Measurements from ENCODE around the gene OVCA2.

The OVCA2 gene

DNA sequence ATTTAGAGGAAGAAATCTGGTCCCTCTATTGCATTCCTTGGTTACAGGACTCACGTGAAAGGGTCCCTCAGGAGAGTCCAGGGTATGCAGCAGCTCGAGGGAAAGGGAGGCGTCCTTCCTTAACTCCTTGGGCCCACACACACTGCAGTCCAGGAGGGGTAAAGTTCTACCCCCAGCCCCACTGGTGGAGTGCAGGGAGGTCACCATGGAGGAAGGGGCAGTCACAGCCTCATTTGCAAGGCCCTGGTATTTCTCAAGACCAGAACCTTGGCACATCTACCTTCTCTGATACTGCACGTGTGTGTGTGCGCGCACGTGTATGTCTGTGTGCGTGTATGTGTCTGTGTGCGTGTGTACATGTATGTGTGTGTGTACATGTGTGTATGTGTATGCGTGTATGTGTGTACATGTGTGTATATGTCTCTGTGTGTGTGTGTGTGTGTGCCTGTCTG is 24.2 kb downstream of the OVCA2 start:
- no peak for DNase-seq (ENCODE audit: low read depth)

GRCh38 chr17:2067048-2067561 is 25.3 kb downstream of the OVCA2 start:
- no peak for DNase-seq (ENCODE audit: low read depth)

GRCh38 chr17:2067608-2068024 is 25.8 kb downstream of the OVCA2 start:
- no peak for DNase-seq (ENCODE audit: low read depth)

- no peak for DNase-seq (ENCODE audit: low read depth)
Observed at GRCh38 chr17:2068031-2068518, 26.3 kb downstream of the OVCA2 start.

- no peak for DNase-seq (ENCODE audit: low read depth)
Observed at GRCh38 chr17:2068519-2069051, 26.8 kb downstream of the OVCA2 start.

GRCh38 chr17:2070241-2071023 is 28.6 kb downstream of the OVCA2 start:
- no peak for DNase-seq (ENCODE audit: low read depth)

- no peak for DNase-seq (ENCODE audit: low read depth)
Observed at GRCh38 chr17:2071024-2071385, 29.2 kb downstream of the OVCA2 start.

DNA sequence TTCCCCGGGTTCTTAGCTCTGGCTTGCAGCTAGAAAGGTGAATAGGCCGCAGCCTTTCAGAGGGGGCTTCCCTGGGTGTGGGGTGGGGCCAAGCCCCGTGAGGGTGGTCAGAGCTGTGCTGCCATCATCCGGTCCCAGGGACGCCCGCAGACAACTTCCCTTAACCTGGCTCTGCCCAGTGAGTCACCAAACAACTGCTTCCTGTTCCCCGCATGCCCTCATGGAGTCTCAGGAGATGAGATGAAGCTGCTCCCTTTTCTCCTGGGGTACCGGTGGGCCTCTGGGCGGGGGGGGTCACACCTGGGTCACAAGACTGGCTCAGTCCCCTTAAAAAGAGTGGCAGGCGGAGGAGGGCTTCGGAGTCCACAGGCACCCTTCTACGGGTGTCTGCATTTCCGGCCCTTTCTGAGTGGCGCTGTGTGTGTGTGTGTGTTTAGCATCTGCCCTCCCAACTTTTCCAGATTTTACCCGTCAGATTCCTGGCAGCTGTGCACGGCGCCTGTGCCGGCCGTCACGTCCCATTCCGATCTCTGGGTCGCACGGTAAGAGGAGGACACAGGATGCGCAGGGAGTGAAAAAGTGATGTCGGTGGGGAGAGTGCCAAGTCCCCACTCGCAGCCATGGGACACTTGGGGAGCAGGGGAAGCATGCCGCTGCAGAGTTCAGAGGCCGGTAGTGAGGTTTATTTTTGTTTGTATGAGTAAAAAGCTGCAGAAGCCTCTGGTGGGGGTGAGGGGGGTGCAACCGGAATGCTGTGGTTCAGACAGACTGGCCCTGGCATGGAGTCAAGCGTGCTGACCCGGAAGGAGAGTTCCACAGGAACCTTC is 29.8 kb downstream of the OVCA2 start:
- no peak for DNase-seq (ENCODE audit: low read depth)

DNA sequence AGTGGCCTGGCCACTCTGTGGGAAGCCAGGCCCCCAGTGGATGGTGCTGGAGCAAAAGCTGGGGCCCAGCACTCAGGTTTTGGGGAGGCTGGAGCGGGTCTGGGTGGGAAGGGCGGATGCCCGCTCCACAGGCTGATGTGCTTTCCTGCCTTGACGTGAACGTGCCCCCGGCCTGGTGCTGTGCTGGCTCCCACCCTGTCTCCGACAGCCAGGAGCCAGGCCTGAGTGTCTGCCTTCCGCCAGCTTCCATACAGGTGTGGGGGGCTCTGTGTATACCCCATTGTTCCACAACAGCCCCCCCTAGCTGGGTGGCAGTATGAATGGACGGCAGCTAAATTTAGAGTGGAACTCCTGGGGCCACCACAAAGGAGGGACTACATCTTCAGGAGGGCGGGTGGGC is 33.1 kb downstream of the OVCA2 start:
- no peak for DNase-seq (ENCODE audit: low read depth)

GRCh38 chr17:2075336-2076086 is 33.7 kb downstream of the OVCA2 start:
- DNase-seq (ENCODE audit: low read depth) = no peak

GRCh38 chr17:2076087-2076984 is 34.5 kb downstream of the OVCA2 start:
- no peak for DNase-seq (ENCODE audit: low read depth)

DNA sequence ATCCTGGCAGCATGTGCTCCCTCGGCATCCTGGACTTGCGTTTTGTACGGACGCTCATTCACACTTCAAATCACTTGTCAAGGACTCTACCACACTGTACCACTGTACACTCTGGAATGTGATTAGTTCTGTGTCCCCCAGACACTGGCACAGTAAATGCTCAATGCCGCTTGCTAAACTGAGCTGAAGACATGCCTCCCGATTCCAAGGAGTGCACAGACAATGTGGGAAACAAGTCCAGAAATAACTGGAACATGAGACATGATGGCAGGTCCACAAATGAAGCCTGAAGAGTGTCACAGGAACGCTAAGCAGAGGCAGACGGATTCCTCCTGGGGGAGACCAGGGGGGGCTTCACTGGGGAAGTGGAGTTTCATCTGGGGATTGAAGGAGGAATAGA is 35.2 kb downstream of the OVCA2 start:
- DNase-seq (ENCODE audit: low read depth) = no peak

DNA sequence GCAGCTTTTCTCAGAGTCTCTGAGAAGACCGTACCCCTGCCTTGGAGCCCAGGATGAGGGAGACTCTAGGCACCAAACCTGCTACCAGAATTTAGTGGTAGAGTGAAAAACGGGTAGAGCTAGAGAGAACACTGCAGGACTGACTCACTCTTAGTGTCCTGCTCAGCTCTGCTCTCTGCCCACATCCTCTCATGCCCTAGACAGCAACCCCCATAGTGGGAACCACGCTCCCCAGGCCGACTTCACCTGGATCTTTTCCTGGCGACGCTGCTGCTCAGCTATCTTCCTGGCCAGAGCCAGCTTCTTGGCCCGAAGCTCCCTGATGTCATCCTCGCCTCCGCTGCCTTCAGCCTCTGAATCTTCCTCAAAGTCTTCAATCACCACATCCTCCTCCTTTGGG is 39.7 kb downstream of the OVCA2 start:
- DNase-seq (ENCODE audit: low read depth) = no peak

DNA sequence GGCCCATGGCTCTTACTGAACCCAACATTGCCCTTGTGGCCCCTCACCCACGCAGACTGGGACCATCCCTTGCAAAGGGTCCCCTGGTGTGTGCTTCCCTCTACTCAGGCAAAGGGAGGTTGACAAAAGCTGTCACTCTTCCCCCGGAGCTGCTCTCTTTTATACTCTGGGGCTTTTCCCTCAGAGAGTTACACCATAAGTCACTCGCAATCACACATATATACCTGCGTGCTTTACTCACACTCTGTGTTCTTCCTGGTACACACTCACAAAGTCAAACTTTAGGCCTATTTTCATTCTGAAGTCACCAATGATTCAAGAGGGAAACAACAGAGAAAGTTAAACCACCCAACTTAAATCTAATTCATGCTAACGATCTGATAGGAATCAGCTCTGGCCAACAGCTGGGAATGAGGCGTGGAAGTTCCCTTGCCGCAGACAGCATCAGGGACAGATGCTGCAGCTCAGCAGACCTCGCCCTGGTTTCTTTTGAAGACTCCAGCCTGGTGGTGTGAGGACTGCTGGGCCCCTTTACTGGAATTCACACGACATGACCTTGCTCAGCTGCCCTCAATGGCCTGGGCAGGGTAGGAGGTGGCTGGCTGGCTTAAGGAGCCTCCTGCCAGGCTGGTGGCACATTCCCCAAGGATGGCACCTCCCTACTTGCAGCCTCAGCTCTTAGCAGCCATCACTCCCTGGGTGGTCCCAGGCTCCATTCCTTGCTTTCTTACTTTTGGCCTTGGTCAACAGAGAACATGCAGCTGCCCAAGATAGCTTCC is 40.4 kb downstream of the OVCA2 start:
- DNase-seq (ENCODE audit: low read depth) = no peak

DNA sequence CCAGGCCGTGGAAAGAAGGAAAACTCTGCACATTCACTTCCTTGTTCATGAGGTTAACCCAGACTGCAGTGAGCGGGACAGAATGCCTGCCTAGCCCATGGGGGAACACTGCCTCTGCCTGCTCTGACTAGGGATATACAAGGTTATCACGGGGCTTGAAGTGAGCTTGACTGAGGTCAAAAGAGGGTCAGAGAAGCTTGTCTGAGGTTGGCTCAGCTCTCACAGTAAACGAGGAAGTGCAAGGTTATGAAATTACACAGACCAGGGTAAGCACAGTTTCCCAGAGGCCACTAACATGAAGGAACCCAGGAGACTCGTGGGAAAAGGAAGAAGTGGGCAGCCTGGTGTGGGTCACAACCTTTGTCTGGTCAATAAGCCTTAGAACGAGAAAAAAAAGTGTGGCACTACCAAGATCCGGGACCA is 41.8 kb downstream of the OVCA2 start:
- no peak for DNase-seq (ENCODE audit: low read depth)

DNA sequence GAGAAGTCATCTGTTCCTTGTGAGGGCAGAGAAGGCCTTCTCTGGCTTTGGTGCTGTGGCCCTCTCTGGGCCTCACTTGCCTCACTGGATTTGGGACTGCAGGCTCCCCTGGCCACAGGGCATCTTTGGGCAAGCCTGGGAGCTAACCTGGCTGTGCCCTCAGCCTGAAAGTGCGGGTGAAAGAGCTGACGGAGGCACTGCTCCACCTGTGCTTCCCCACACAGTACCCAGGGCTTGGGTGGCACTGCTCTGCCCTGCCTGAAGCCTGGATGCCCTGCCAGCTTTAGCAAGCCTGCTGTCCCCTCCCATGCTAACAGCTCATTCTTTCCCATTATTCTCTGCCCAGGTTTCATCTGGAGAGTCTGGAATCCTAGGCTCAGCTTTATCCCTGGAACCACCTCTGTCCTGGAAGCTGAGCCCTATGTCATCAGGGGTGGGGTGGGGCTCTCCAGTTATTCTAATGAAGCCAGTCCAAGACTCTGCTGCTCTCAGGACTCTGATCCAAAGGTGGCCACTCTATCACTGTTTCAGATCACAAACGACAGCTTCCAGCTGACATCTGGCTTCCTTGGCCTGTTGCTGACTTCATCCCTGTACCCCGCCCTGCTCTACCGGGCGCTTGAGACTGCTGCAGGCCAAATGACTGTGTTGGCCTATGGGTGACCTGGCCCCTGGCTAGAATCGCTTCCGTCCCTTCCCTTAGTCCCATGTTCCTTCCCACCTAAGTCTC is 42.4 kb downstream of the OVCA2 start:
- DNase-seq (ENCODE audit: low read depth) = no peak

DNA sequence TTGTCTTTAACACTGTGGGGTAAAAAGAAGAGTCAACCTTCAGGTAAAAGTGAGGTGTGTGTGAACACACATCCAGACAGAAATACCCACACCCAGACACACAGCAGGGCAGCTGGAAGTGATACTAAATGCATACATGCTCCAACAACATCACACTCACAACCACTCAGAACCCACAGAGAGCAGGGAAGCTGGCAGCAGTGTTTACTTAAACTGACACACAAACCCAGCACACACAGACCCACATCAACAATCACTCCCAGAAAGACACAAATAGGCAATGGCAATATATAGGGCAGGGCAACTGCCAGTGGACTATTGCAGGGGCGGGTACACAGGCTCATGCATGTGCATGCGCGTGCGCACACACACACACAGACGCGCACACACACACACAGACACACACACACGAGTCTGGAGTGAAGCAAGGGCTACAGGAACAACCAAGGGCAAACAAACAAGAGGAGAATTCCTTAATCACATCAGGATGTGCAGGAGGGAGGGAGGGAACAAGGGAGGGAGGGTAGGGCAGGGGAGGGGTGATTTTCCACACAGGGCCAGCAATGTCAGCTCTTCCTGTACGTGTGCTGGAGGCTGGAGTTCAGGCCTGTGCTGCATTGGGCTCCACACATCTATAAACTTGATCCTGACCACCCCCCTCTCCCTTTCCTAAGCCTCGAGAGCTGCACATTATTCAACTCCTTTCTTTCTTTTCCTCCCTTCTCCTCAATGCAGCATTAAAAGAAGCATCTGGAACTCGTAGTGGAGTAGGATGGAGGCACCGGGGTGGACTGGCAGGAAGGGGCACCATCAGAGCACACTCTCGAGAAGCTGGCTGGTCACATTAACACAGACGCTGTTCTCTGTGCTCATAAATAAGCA is 43.2 kb downstream of the OVCA2 start:
- DNase-seq (ENCODE audit: low read depth) = no peak

DNA sequence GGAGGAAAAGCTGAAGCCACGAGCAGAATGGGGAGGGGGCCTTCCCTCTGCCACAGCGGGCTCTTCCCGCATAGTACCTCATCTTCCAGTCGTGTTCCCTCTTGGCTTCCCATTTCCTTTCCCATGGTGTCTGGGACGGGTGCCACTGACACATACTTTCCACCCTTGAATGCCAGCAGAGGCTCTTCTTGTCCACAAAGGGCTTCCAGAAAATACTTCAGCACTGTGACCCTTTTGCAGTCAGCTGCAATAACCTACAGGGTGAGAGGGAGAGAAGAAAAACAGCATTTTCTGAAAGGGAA is 43.8 kb downstream of the OVCA2 start:
- DNase-seq (ENCODE audit: low read depth) = no peak

GRCh38 chr17:2086306-2086705 is 44.5 kb downstream of the OVCA2 start:
- no peak for DNase-seq (ENCODE audit: low read depth)
